MCF 10A (cell line): ENCODE data around the gene AGBL1. TPM values are rescaled to one million over a fixed set of nuclear protein-coding genes. Genes with fewer than 3 reads are reported as not detected.
A peak's percentile ranks its signal among the peaks of the same experiment; 100 is the strongest.

Source experiments
- BruUV-seq: library from RNA; stranded (reverse); fragments of 400-500 nt; replicated peaks from 2 replicates; lab custom pipeline; 2021; lab: Mats Ljungman, UMichigan
- CTCF ChIA-PET: fragments of 300-600 bp; sonication (Branson Sonifier 250); formaldehyde crosslinking; extraction: SDS; loops from one replicate; lab custom pipeline; 2021; ENCODE audit warnings: antibody characterized with exemption, inconsistent platforms; lab: Yijun Ruan, JAX
- POLR2A ChIA-PET: fragments of 300-600, 350-650 bp; sonication (Branson Sonifier 250); formaldehyde crosslinking; extraction: SDS; loops from one replicate; lab custom pipeline; 2020; ENCODE audit warnings: antibody characterized with exemption, inconsistent platforms; lab: Yijun Ruan, JAX
- DNase-seq: peaks from one replicate; pipeline ENCODE4 v3.0.0-alpha.2; 2018; ENCODE audit not compliant: unreplicated experiment
- H3K27ac Mint-ChIP-seq: one replicate; pipeline ENCODE4 v1.8.0; 2022; ENCODE audit warnings: mild to moderate bottlenecking, low read depth, mixed read lengths; ENCODE audit not compliant: unreplicated experiment
- H3K27me3 Mint-ChIP-seq: one replicate; pipeline ENCODE4 v1.8.0; 2022; ENCODE audit warnings: mixed read lengths; ENCODE audit not compliant: insufficient read depth, unreplicated experiment
- H3K36me3 Mint-ChIP-seq: one replicate; pipeline ENCODE4 v1.8.0; 2022; ENCODE audit warnings: mild to moderate bottlenecking, moderate library complexity, mixed read lengths; ENCODE audit not compliant: insufficient read depth, unreplicated experiment
- H3K4me1 Mint-ChIP-seq: one replicate; pipeline ENCODE4 v1.8.0; 2022; ENCODE audit warnings: mixed read lengths; ENCODE audit not compliant: insufficient read depth, unreplicated experiment
- H3K4me3 Mint-ChIP-seq: one replicate; pipeline ENCODE4 v1.8.0; 2022; ENCODE audit warnings: mild to moderate bottlenecking, moderate library complexity, mixed read lengths; ENCODE audit not compliant: unreplicated experiment
- H3K9me3 Mint-ChIP-seq: one replicate; pipeline ENCODE4 v1.8.0; 2022; ENCODE audit warnings: mixed read lengths; ENCODE audit not compliant: unreplicated experiment
- intact Hi-C: fragments of 100-400 bp; cut with micrococcal nuclease; formaldehyde crosslinking; loops from 2 replicates; pipeline ENCODE4 v1.14.1; 2022
- total RNA-seq: library from RNA; stranded (reverse); gene quantifications from 2 replicates; pipeline ENCODE4 v1.2.3, GENCODE V29; 2022
- TF ChIP-seq, protein P1 (sequence below): fragments of 200-600 bp; IDR thresholded peaks from one replicate; pipeline ENCODE4 v1.8.0; 2022; ENCODE audit warnings: antibody characterized with exemption, mild to moderate bottlenecking; ENCODE audit not compliant: unreplicated experiment

Gene AGBL1
- total RNA-seq, 1 experiment from 2014 or later, result not detected

DNA sequence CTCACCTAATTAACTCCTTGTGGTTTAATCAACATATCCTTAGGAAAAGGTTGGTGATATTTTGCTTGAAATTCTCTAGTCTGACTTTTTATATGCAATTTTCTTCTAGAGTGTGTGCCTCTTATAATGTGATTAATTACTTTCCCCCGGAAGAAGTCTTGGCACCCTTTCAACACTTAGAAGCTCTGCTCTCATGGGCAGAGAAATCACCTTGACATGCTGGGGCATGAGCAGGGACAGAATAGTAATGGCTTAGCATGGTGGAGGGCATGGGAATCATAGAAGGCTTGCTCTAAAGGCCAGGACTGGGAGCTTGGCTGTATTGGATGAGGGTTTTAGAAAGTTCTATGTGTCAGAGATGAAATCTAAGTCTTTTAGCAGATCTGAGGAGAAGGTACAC lies 293.5 kb downstream of the AGBL1 start:
- peak overlapping the region; percentile 84 for H3K27ac Mint-ChIP-seq
- H3K27me3 Mint-ChIP-seq, result no peaks in the 10 kb centered on the region
- CTCF ChIA-PET, result interaction anchor here (1.0 kb wide), 1 partner anchor 142 kb away, joined by 3 read pairs; no protein-coding TSS in a partner anchor
- DNase-seq, result peak; percentile 86
- no peaks in the 10 kb centered on the region for H3K9me3 Mint-ChIP-seq
- TF ChIP-seq, protein P1, sequence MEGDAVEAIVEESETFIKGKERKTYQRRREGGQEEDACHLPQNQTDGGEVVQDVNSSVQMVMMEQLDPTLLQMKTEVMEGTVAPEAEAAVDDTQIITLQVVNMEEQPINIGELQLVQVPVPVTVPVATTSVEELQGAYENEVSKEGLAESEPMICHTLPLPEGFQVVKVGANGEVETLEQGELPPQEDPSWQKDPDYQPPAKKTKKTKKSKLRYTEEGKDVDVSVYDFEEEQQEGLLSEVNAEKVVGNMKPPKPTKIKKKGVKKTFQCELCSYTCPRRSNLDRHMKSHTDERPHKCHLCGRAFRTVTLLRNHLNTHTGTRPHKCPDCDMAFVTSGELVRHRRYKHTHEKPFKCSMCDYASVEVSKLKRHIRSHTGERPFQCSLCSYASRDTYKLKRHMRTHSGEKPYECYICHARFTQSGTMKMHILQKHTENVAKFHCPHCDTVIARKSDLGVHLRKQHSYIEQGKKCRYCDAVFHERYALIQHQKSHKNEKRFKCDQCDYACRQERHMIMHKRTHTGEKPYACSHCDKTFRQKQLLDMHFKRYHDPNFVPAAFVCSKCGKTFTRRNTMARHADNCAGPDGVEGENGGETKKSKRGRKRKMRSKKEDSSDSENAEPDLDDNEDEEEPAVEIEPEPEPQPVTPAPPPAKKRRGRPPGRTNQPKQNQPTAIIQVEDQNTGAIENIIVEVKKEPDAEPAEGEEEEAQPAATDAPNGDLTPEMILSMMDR, result no peak
- no TSS peak for BruUV-seq
- H3K36me3 Mint-ChIP-seq, result no peaks in the 10 kb centered on the region
- intact Hi-C loops, result no loop called here
- no peak overlapping the region for H3K4me3 Mint-ChIP-seq
- peaks cover 35% of the 10 kb centered on the region for H3K4me1 Mint-ChIP-seq
- POLR2A ChIA-PET, result interaction anchor here (1.0 to 2.1 kb wide), 6 partner anchors 9 to 46 kb away, joined by 3 to 7 read pairs (median 4); no protein-coding TSS in a partner anchor

DNA sequence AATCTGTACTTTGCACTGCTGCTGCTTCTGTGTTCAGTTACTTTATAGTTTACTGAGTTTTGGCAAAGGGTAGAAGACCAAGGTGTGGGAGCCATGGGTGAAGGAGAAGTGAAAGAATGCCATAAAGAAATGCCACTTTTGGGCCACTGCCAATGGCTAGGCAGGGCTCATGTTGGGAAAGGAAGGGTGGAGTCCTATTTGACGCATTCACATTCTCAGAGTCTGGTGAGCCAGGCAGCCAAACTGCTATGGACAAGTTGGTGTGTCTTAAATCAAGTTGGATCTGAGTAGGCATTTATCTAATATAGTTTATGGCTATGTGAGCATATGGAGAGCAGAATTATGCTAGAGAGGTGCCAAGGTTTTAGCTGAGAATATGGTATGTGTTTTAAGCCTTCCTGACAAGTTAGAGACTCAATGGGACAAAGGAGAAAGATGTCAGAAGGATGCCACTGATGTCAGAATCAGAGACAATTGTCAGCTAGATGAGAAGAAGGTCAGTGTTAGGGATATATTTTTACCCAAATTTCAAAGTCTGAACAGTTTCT lies 296.1 kb downstream of the AGBL1 start:
- peak overlapping the region; percentile 57 for H3K27ac Mint-ChIP-seq
- H3K9me3 Mint-ChIP-seq, result no peaks in the 10 kb centered on the region
- H3K4me3 Mint-ChIP-seq, result no peak overlapping the region
- peaks cover 35% of the 10 kb centered on the region for H3K4me1 Mint-ChIP-seq
- TF ChIP-seq, protein P1, result no peak
- no peaks in the 10 kb centered on the region for H3K36me3 Mint-ChIP-seq
- DNase-seq, result peak; percentile 81
- no TSS peak for BruUV-seq
- H3K27me3 Mint-ChIP-seq, result no peaks in the 10 kb centered on the region
- CTCF ChIA-PET, result interaction anchor here (0.6 to 0.8 kb wide), 2 partner anchors 20 to 234 kb away, joined by 3 read pairs; no protein-coding TSS in a partner anchor
- POLR2A ChIA-PET, result interaction anchor here (0.7 to 1.6 kb wide), 4 partner anchors 13 to 50 kb away, joined by 3 to 11 read pairs (median 4); no protein-coding TSS in a partner anchor
- intact Hi-C loops, result no loop called here

DNA sequence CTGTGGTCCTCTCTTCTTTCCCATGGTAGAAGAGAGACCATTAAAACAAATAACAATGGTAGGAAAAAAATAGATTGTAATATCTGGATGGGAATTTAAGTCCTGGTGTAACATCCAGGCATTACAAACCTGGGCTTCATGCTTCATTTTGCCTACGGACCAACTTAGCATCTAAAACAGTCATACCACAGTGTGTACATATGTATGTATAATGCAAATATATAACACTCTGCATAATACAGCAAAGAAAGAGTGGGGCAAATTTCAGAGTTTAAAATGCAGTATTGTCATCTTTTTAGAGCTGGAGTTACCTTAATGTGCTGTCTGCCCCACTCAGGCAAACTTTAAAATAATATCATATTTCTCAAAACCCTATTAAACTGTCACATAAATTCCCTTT lies 298.2 kb downstream of the AGBL1 start:
- TF ChIP-seq, protein P1, result no peak
- intact Hi-C loops, result no loop called here
- BruUV-seq, result no TSS peak
- Mint-ChIP-seq H3K36me3 (no peaks in the 10 kb centered on the region), H3K27me3 (no peaks in the 10 kb centered on the region), H3K9me3 (peaks cover 7% of the 10 kb centered on the region), H3K27ac (no peak overlapping the region), H3K4me3 (no peak overlapping the region), H3K4me1 (peaks cover 26% of the 10 kb centered on the region)
- DNase-seq, result no peak
- ChIA-PET CTCF (interaction anchor here (0.7 to 1.5 kb wide), 2 partner anchors 9 to 56 kb away, joined by 4 read pairs; no protein-coding TSS in a partner anchor), POLR2A (no interaction called here)

DNA sequence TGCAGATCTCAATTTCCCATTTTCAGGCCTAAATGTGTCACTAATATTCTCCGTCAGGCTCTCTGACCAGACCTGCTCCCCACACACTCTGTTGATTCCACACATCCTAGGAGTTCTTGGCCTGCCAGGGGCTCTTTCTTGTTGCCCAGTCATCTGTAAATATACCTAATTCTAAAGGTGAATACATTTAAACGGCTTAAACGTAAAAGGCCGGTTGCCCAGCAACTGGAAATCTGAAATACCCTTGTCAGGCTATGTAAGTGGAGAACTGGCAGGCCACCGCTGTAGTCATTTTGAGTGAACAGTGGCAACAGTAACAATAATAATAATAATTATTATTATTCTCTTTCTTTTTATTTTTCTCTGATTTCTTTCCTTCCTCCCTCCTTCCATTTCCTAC lies 302.7 kb downstream of the AGBL1 start:
- intact Hi-C loops, result no loop called here
- no TSS peak for BruUV-seq
- H3K4me1 Mint-ChIP-seq, result peaks cover 5% of the 10 kb centered on the region
- H3K27ac Mint-ChIP-seq, result no peak overlapping the region
- H3K36me3 Mint-ChIP-seq, result no peaks in the 10 kb centered on the region
- DNase-seq, result no peak
- no peak overlapping the region for H3K4me3 Mint-ChIP-seq
- no peaks in the 10 kb centered on the region for H3K27me3 Mint-ChIP-seq
- TF ChIP-seq, protein P1, result no peak
- CTCF ChIA-PET, result interaction anchor here (0.6 to 0.7 kb wide), 2 partner anchors 228 to 485 kb away, joined by 4 read pairs; no protein-coding TSS in a partner anchor
- H3K9me3 Mint-ChIP-seq, result peaks cover 13% of the 10 kb centered on the region
- POLR2A ChIA-PET, result no interaction called here
